HepG2 (cell line): ENCODE measurements around the gene PSMA7. TPM values are rescaled to one million over a fixed set of nuclear protein-coding genes. Genes with fewer than 3 reads are reported as not detected.

ENCODE experiments used
- AHR ChIP-seq: IDR thresholded peaks from 2 replicates; pipeline ENCODE4 v1.6.1; 2018; ENCODE audit warnings: missing genetic modification reagents, missing compliant biosample characterization
- CBX5 ChIP-seq: sonication (generic); formaldehyde crosslinking; IDR thresholded peaks from 2 replicates; pipeline ENCODE4 v1.4.0; 2020; ENCODE audit warnings: missing genetic modification reagents, borderline replicate concordance
- DDIT3 ChIP-seq: sonication (generic); formaldehyde crosslinking; IDR thresholded peaks from 2 replicates; pipeline ENCODE4 v1.4.0; 2020; ENCODE audit warnings: mild to moderate bottlenecking, missing genetic modification reagents
- HNRNPK ChIP-seq: fragments of 200-400 bp; formaldehyde crosslinking; IDR thresholded peaks from 2 replicates; pipeline ENCODE4 v1.6.1; 2018; ENCODE audit warnings: low read length, low read depth, moderate library complexity, mild to moderate bottlenecking; ENCODE audit not compliant: poor library complexity, severe bottlenecking
- HOXA7 ChIP-seq: sonication (generic); formaldehyde crosslinking; IDR thresholded peaks from 2 replicates; pipeline ENCODE4 v1.8.1; 2022; ENCODE audit warnings: mild to moderate bottlenecking, missing genetic modification reagents, moderate library complexity
- HOXA9 ChIP-seq: sonication (generic); formaldehyde crosslinking; IDR thresholded peaks from 2 replicates; pipeline ENCODE4 v1.8.1; 2022; ENCODE audit warnings: missing genetic modification reagents, mild to moderate bottlenecking, moderate library complexity, borderline replicate concordance
- JARID2 ChIP-seq: sonication (generic); formaldehyde crosslinking; IDR thresholded peaks from 2 replicates; pipeline ENCODE4 v1.8.1; 2023; ENCODE audit warnings: missing genetic modification reagents, inconsistent platforms; ENCODE audit not compliant: insufficient replicate concordance
- KDM2A ChIP-seq: sonication (generic); formaldehyde crosslinking; IDR thresholded peaks from 2 replicates; pipeline ENCODE4 v1.4.0; 2020; ENCODE audit warnings: low read depth, missing genetic modification reagents, borderline replicate concordance
- KLF9 ChIP-seq: IDR thresholded peaks from 2 replicates; pipeline ENCODE4 v1.6.1; 2016; ENCODE audit warnings: low read depth
- MED13 ChIP-seq: sonication (generic); formaldehyde crosslinking; IDR thresholded peaks from 2 replicates; pipeline ENCODE4 v1.5.0; 2020; ENCODE audit warnings: missing genetic modification reagents
- NR2F6 ChIP-seq, 2 experiments: IDR thresholded peaks; 2 replicates each; pipeline ENCODE4 v1.6.1; 2016; ENCODE audit warnings: antibody characterized with exemption in 1 of 2, mild to moderate bottlenecking in 1 of 2
- RXRA ChIP-seq: sonication (generic); formaldehyde crosslinking; IDR thresholded peaks from 2 replicates; pipeline ENCODE4 v1.5.1; 2020; ENCODE audit warnings: missing genetic modification reagents
- SAFB2 ChIP-seq: sonication (generic); formaldehyde crosslinking; IDR thresholded peaks from 2 replicates; pipeline ENCODE4 v1.5.1; 2020; ENCODE audit warnings: missing genetic modification reagents, low read depth, mild to moderate bottlenecking, borderline replicate concordance
- ZBED4 ChIP-seq: sonication (generic); formaldehyde crosslinking; IDR thresholded peaks from 2 replicates; pipeline ENCODE4 v1.4.0; 2020; ENCODE audit warnings: missing genetic modification reagents, borderline replicate concordance
- ZNF333 ChIP-seq: sonication (generic); formaldehyde crosslinking; IDR thresholded peaks from 2 replicates; pipeline ENCODE4 v1.4.0; 2020; ENCODE audit warnings: mild to moderate bottlenecking, missing genetic modification reagents, borderline replicate concordance
- polyA plus RNA-seq, 8 experiments: library from polyadenylated mRNA; depleted of rRNA in 3 of 8; stranded (reverse) in 7 of 8; unstranded in 1 of 8; fragments of >200 nt; fragmentation: Illumina TruSeq in 4 of 8; extraction: Trizol in 4 of 8; gene quantifications; 2 replicates each; pipeline versions ENCODE4 v1.2.1 to v1.2.3, GENCODE V29; 2011 to 2016; ENCODE audit warnings: low read depth in 4 of 8, missing spikeins in 1 of 8, mixed read lengths in 1 of 8; ENCODE audit not compliant: insufficient read depth in 1 of 8
- total RNA-seq, 5 experiments: library from RNA; depleted of rRNA; stranded (reverse); fragments of >200 nt; fragmentation: Illumina TruSeq; extraction: Trizol; gene quantifications; 2 replicates each; pipeline ENCODE4 v1.2.3, GENCODE V29; 2016; ENCODE audit warnings: low read depth in 1 of 5
- TF ChIP-seq, protein P1 (sequence below): sonication (generic); formaldehyde crosslinking; IDR thresholded peaks from 2 replicates; pipeline ENCODE4 v1.8.1; 2023; ENCODE audit warnings: mild to moderate bottlenecking, missing genetic modification reagents
- TF ChIP-seq, protein P2 (sequence below): IDR thresholded peaks from 2 replicates; pipeline ENCODE4 v1.6.1; 2016; ENCODE audit warnings: mild to moderate bottlenecking, missing biosample characterization, missing genetic modification reagents
- TF ChIP-seq, protein P3 (sequence below): sonication (generic); formaldehyde crosslinking; IDR thresholded peaks from 2 replicates; pipeline ENCODE4 v1.4.0; 2020; ENCODE audit warnings: low read depth, mild to moderate bottlenecking, missing genetic modification reagents
- TF ChIP-seq, protein P4 (sequence below): fragments of 450-650 bp; IDR thresholded peaks from 2 replicates; pipeline ENCODE4 v1.6.1; 2017

PSMA7 gene
- total and polyA plus RNA-seq, 2 of the 13 experiments (the other 11 are each of a cell fraction or from before 2014, with no cell fraction given): 531 to 631 TPM

DNA sequence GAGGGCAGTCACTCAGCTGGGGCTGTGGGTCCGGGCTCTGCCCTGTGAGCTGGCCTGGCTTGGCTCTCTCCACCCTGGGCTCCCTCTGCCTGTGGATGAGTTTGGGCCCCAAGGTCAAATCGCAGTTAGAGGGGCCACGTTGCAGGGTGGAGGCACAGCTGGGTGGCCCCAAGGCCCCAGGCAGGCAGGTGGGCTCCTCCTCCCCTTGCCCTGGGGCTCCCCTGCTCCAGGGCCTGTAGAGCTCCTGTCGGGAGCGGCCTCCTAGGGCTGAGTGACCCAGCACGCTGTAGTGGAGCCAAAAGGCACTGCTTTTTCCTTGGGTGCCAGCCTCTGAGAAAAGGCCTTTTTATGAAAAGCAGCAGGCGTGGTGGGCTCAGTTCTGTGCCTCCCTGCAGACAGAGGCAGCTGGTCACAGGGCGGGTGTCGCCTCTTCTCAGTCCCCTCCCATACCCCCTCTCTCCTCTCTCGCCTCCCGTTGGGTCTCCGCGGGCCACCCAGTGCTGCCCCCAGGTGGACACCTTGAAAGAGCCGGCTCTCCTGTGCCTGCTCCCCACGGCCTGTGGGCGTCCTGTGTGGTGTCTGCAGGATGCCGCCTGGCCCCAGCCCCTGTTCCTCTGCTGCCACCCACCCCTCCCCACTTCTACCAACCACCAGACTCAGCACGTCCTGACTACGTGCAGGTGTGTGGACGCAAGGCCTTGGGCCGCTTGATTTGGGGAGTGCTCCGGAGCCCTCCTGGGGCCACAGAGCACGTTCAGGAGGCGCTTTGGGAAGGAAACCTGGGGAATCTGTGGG, 13.6 kb upstream of the PSMA7 start (continued):
- TF ChIP-seq ZBED4 (CRISPR knock-in tag) (0 out of 2 replicates have a peak, but pooled peaks have one; percentile 25), CBX5 (CRISPR knock-in tag) (no peak), ZNF333 (CRISPR knock-in tag) (no peak), HOXA9 (CRISPR knock-in tag) (no peak), SAFB2 (CRISPR knock-in tag) (no peak), AHR (CRISPR knock-in tag) (peak; percentile 84; the same call in 1 of the 2 replicates), RXRA (CRISPR knock-in tag) (no peak), JARID2 (CRISPR knock-in tag) (no peak), KDM2A (peak; percentile 75), KLF9 (CRISPR knock-in tag) (no peak), HNRNPK (peak; percentile 92), HOXA7 (CRISPR knock-in tag) (no peak), DDIT3 (CRISPR knock-in tag) (0 out of 2 replicates have a peak, but pooled peaks have one; percentile 59), MED13 (no peak), NR2F6 (IDR thresholded peaks at IDR 0.05) (no peak), NR2F6 (CRISPR knock-in tag; IDR thresholded peaks at IDR 0.05) (0 out of 2 replicates have a peak, but pooled peaks have one; percentile 20)
- TF ChIP-seq, protein P1, sequence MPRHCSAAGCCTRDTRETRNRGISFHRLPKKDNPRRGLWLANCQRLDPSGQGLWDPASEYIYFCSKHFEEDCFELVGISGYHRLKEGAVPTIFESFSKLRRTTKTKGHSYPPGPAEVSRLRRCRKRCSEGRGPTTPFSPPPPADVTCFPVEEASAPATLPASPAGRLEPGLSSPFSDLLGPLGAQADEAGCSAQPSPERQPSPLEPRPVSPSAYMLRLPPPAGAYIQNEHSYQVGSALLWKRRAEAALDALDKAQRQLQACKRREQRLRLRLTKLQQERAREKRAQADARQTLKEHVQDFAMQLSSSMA (CRISPR knock-in tag): 0 out of 2 replicates have a peak, but pooled peaks have one; percentile 52
- TF ChIP-seq, protein P2, sequence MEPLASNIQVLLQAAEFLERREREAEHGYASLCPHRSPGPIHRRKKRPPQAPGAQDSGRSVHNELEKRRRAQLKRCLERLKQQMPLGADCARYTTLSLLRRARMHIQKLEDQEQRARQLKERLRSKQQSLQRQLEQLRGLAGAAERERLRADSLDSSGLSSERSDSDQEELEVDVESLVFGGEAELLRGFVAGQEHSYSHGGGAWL (CRISPR knock-in tag): no peak
- TF ChIP-seq, protein P3, sequence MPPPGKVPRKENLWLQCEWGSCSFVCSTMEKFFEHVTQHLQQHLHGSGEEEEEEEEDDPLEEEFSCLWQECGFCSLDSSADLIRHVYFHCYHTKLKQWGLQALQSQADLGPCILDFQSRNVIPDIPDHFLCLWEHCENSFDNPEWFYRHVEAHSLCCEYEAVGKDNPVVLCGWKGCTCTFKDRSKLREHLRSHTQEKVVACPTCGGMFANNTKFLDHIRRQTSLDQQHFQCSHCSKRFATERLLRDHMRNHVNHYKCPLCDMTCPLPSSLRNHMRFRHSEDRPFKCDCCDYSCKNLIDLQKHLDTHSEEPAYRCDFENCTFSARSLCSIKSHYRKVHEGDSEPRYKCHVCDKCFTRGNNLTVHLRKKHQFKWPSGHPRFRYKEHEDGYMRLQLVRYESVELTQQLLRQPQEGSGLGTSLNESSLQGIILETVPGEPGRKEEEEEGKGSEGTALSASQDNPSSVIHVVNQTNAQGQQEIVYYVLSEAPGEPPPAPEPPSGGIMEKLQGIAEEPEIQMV (CRISPR knock-in tag): no peak
- TF ChIP-seq, protein P4, sequence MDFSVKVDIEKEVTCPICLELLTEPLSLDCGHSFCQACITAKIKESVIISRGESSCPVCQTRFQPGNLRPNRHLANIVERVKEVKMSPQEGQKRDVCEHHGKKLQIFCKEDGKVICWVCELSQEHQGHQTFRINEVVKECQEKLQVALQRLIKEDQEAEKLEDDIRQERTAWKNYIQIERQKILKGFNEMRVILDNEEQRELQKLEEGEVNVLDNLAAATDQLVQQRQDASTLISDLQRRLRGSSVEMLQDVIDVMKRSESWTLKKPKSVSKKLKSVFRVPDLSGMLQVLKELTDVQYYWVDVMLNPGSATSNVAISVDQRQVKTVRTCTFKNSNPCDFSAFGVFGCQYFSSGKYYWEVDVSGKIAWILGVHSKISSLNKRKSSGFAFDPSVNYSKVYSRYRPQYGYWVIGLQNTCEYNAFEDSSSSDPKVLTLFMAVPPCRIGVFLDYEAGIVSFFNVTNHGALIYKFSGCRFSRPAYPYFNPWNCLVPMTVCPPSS: no peak
